Osteoblast (primary cell): ENCODE results near the gene ATXN10. TPM values are rescaled to one million over a fixed set of nuclear protein-coding genes. Genes with fewer than 3 reads are reported as not detected.

Experiments used
- DNase-seq: peaks from one replicate; pipeline ENCODE4 v3.0.0; 2011; ENCODE audit warnings: low spot score, mixed read lengths; ENCODE audit not compliant: insufficient read length; ENCODE audit errors: missing footprints
- H2AFZ ChIP-seq: 2 replicates; pipeline ENCODE4 v1.6.0; 2011; ENCODE audit warnings: mild to moderate bottlenecking, low read length
- H3K27ac ChIP-seq: 2 replicates; pipeline ENCODE4 v1.5.1; 2011; ENCODE audit warnings: mild to moderate bottlenecking, low read depth, low read length, moderate library complexity
- H3K27me3 ChIP-seq: 2 replicates; pipeline ENCODE4 v1.6.0; 2012; ENCODE audit warnings: mild to moderate bottlenecking, control low read depth, inconsistent platforms, low read length, moderate library complexity; ENCODE audit not compliant: insufficient read depth
- H3K36me3 ChIP-seq: 2 replicates; pipeline ENCODE4 v1.5.1; 2011; ENCODE audit warnings: mild to moderate bottlenecking, low read length, control low read depth, moderate library complexity; ENCODE audit not compliant: insufficient read depth
- H3K4me1 ChIP-seq: 2 replicates; pipeline ENCODE4 v1.5.1; 2011; ENCODE audit warnings: mild to moderate bottlenecking, low read length, control low read depth, moderate library complexity; ENCODE audit not compliant: insufficient read depth
- H3K4me2 ChIP-seq: 2 replicates; pipeline ENCODE4 v1.6.0; 2011; ENCODE audit warnings: mild to moderate bottlenecking, low read length; ENCODE audit not compliant: insufficient read depth
- H3K4me3 ChIP-seq: fragments of 200-600 bp; sonication (generic); 3 replicates; pipeline ENCODE4 v1.5.1; 2012; ENCODE audit warnings: mild to moderate bottlenecking, low read length, inconsistent platforms; ENCODE audit not compliant: insufficient read depth
- H3K79me2 ChIP-seq: 2 replicates; pipeline ENCODE4 v1.6.0; 2012; ENCODE audit warnings: mild to moderate bottlenecking, low read length, control low read depth, inconsistent platforms; ENCODE audit not compliant: insufficient read depth
- H3K9me3 ChIP-seq: 2 replicates; pipeline ENCODE4 v1.5.1; 2011; ENCODE audit warnings: low read depth, low read length, control low read depth
- H4K20me1 ChIP-seq: 2 replicates; pipeline ENCODE4 v1.6.0; 2012; ENCODE audit warnings: mild to moderate bottlenecking, low read length, control low read depth; ENCODE audit not compliant: insufficient read depth
- CTCF ChIP-seq: IDR thresholded peaks from 2 replicates; pipeline ENCODE4 v1.5.1; 2011; ENCODE audit warnings: mild to moderate bottlenecking, low read depth, low read length, moderate library complexity; ENCODE audit errors: extremely low read depth
- total RNA-seq: library from RNA; depleted of rRNA; stranded (reverse); fragments of >200 nt; gene quantifications from 2 replicates; pipeline ENCODE4 v1.2.3, GENCODE V29; 2012

Gene ATXN10
- total RNA-seq, 1 donor, result 138 TPM

- no peaks in the 10 kb centered on the region for H3K79me2 ChIP-seq
- no peaks in the 10 kb centered on the region for H3K9me3 ChIP-seq
- no peaks in the 10 kb centered on the region for H3K36me3 ChIP-seq
- H4K20me1 ChIP-seq, result no peaks in the 10 kb centered on the region
- no peak overlapping the region for H3K4me3 ChIP-seq
- peak; percentile 82 for DNase-seq
- TF ChIP-seq CTCF, result no peak
- no peaks in the 10 kb centered on the region for H3K4me1 ChIP-seq
- H3K27me3 ChIP-seq, result peaks cover 16% of the 10 kb centered on the region
- H3K27ac ChIP-seq, result no peak overlapping the region
- no peak overlapping the region for H2AFZ ChIP-seq
- no peak overlapping the region for H3K4me2 ChIP-seq
Measured at GRCh38 chr22:45886540-45886939, 214.9 kb downstream of the ATXN10 start.

- Histone ChIP-seq H3K9me3 (no peaks in the 10 kb centered on the region), H3K27ac (no peak overlapping the region), H3K36me3 (no peaks in the 10 kb centered on the region), H3K79me2 (no peaks in the 10 kb centered on the region), H3K4me1 (no peaks in the 10 kb centered on the region), H3K4me3 (no peak overlapping the region), H3K4me2 (no peak overlapping the region), H3K27me3 (peaks cover 16% of the 10 kb centered on the region), H2AFZ (no peak overlapping the region), H4K20me1 (no peaks in the 10 kb centered on the region)
- no peak for TF ChIP-seq CTCF
- DNase-seq, result peak; percentile 86
Measured at GRCh38 chr22:45887202-45888131, 215.8 kb downstream of the ATXN10 start.

- Histone ChIP-seq H3K79me2 (no peaks in the 10 kb centered on the region), H3K4me3 (no peak overlapping the region), H3K27me3 (peaks cover 17% of the 10 kb centered on the region), H3K9me3 (no peaks in the 10 kb centered on the region), H4K20me1 (no peaks in the 10 kb centered on the region), H3K27ac (no peak overlapping the region), H2AFZ (no peak overlapping the region), H3K36me3 (no peaks in the 10 kb centered on the region), H3K4me1 (no peaks in the 10 kb centered on the region), H3K4me2 (no peak overlapping the region)
- TF ChIP-seq CTCF, result no peak
- DNase-seq, result peak; percentile 57
Measured at GRCh38 chr22:45888221-45889092, 216.8 kb downstream of the ATXN10 start.
